Measurements from ENCODE around the gene VPS51. TPM values are rescaled to one million over a fixed set of nuclear protein-coding genes. Genes with fewer than 3 reads are reported as not detected.

The VPS51 gene
- total and polyA plus RNA-seq, 2 of the 13 experiments (the other 11 are each of a cell fraction or from before 2014, with no cell fraction given): 76.3 to 90.6 TPM

DNA sequence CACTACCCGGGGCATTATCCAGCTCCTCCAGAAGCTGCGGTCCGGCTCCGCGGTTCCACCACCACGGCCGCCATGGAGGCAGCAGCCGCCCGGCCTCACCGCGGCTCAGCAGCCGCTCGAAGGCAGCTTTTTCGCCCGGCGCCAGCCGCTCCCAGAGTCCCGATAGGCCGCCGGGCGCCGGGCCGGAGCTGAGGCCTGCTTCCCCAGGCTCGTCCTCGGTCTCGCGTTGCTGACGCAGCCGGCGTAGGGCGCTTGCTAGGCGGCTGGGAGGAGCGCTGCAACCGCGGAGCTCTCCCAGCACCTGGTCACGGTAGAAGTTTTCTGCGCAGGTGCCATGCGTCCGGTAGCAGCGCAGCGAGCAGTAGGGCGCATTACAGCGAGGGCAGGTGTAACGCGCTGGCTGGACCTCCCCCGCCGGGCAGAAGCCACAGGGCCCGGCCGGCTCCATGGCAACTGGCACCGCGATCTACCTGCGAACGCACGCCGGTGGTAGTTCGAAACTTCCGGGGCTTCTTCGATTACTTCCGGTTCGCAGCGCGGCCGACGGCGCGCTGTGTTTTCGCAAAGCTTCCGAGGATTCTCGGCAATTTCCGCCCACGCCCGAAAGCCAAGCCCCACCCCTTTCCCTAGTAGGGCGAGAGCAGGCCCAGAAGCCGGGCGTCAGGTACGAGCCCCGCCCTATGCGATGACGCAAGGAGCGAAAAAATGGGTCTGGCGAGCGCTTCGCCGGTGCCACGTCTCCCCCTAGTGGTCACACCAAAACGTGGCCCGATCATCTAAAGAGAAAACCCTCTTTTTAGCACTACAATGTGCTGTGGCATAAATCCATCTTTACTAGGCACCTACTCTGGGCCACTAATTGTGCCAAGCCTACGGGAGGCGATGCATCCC, 21.4 kb downstream of the VPS51 start, which contains the start of gene ZNHIT2 (continued):
- TF ChIP-seq, protein P1, sequence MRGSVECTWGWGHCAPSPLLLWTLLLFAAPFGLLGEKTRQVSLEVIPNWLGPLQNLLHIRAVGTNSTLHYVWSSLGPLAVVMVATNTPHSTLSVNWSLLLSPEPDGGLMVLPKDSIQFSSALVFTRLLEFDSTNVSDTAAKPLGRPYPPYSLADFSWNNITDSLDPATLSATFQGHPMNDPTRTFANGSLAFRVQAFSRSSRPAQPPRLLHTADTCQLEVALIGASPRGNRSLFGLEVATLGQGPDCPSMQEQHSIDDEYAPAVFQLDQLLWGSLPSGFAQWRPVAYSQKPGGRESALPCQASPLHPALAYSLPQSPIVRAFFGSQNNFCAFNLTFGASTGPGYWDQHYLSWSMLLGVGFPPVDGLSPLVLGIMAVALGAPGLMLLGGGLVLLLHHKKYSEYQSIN (CRISPR knock-in tag; IDR thresholded peaks at IDR 0.05; ENCODE audit: borderline replicate concordance): no peak
- TF ChIP-seq SCMH1 (CRISPR knock-in tag; IDR thresholded peaks at IDR 0.05; ENCODE audit: borderline replicate concordance) (no peak), ZHX1 (CRISPR knock-in tag; IDR thresholded peaks at IDR 0.05; ENCODE audit: low read depth) (no peak), ZNF766 (CRISPR knock-in tag; IDR thresholded peaks at IDR 0.05; ENCODE audit: borderline replicate concordance) (no peak), NFYC (CRISPR knock-in tag; IDR thresholded peaks at IDR 0.05) (peak; percentile 24), ZNF619 (CRISPR knock-in tag; IDR thresholded peaks at IDR 0.05) (0 out of 2 replicates have a peak, but pooled peaks have one; percentile 61), ZNF776 (CRISPR knock-in tag; IDR thresholded peaks at IDR 0.05) (peak; percentile 69; the same call in 1 of the 2 replicates), RXRA (CRISPR knock-in tag; IDR thresholded peaks at IDR 0.05) (peak; percentile 71; the same call in 1 of the 2 replicates), ZFP36L2 (CRISPR knock-in tag; IDR thresholded peaks at IDR 0.05) (no peak), RBFOX2 (IDR thresholded peaks at IDR 0.05; ENCODE audit: low read depth, low read length) (peak; percentile 94), ZSCAN29 (CRISPR knock-in tag; conservative IDR thresholded peaks at IDR 0.05) (0 out of 2 replicates have a peak, but pooled peaks have one; percentile 22), MAX (IDR thresholded peaks at IDR 0.05) (peak; percentile 81), ZNF589 (CRISPR knock-in tag; conservative IDR thresholded peaks at IDR 0.05) (no peak), SMYD3 (CRISPR knock-in tag; IDR thresholded peaks at IDR 0.05) (no peak), ZNF484 (CRISPR knock-in tag; IDR thresholded peaks at IDR 0.05; ENCODE audit: borderline replicate concordance, low read depth) (no peak), ZNF891 (CRISPR knock-in tag; IDR thresholded peaks at IDR 0.05) (no peak)
- TF ChIP-seq, protein P2, sequence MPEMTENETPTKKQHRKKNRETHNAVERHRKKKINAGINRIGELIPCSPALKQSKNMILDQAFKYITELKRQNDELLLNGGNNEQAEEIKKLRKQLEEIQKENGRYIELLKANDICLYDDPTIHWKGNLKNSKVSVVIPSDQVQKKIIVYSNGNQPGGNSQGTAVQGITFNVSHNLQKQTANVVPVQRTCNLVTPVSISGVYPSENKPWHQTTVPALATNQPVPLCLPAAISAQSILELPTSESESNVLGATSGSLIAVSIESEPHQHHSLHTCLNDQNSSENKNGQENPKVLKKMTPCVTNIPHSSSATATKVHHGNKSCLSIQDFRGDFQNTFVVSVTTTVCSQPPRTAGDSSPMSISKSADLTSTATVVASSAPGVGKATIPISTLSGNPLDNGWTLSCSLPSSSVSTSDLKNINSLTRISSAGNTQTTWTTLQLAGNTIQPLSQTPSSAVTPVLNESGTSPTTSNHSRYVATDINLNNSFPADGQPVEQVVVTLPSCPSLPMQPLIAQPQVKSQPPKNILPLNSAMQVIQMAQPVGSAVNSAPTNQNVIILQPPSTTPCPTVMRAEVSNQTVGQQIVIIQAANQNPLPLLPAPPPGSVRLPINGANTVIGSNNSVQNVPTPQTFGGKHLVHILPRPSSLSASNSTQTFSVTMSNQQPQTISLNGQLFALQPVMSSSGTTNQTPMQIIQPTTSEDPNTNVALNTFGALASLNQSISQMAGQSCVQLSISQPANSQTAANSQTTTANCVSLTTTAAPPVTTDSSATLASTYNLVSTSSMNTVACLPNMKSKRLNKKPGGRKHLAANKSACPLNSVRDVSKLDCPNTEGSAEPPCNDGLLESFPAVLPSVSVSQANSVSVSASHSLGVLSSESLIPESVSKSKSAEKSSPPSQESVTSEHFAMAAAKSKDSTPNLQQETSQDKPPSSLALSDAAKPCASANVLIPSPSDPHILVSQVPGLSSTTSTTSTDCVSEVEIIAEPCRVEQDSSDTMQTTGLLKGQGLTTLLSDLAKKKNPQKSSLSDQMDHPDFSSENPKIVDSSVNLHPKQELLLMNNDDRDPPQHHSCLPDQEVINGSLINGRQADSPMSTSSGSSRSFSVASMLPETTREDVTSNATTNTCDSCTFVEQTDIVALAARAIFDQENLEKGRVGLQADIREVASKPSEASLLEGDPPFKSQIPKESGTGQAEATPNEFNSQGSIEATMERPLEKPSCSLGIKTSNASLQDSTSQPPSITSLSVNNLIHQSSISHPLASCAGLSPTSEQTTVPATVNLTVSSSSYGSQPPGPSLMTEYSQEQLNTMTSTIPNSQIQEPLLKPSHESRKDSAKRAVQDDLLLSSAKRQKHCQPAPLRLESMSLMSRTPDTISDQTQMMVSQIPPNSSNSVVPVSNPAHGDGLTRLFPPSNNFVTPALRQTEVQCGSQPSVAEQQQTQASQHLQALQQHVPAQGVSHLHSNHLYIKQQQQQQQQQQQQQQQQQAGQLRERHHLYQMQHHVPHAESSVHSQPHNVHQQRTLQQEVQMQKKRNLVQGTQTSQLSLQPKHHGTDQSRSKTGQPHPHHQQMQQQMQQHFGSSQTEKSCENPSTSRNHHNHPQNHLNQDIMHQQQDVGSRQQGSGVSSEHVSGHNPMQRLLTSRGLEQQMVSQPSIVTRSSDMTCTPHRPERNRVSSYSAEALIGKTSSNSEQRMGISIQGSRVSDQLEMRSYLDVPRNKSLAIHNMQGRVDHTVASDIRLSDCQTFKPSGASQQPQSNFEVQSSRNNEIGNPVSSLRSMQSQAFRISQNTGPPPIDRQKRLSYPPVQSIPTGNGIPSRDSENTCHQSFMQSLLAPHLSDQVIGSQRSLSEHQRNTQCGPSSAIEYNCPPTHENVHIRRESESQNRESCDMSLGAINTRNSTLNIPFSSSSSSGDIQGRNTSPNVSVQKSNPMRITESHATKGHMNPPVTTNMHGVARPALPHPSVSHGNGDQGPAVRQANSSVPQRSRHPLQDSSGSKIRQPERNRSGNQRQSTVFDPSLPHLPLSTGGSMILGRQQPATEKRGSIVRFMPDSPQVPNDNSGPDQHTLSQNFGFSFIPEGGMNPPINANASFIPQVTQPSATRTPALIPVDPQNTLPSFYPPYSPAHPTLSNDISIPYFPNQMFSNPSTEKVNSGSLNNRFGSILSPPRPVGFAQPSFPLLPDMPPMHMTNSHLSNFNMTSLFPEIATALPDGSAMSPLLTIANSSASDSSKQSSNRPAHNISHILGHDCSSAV (CRISPR knock-in tag; IDR thresholded peaks at IDR 0.05; ENCODE audit: borderline replicate concordance): no peak
